Upper lobe of left lung (tissue), 4 donors: ENCODE measurements around the gene P2RY6.

ENCODE experiments used
- EP300 ChIP-seq, 4 donors: sonication (generic); formaldehyde crosslinking; IDR thresholded peaks; one replicate each; pipeline ENCODE4 v1.5.1; 2017; ENCODE audit warnings: antibody characterized with exemption in 4 of 4, control low read depth in 2 of 4
- POLR2A ChIP-seq, 4 donors: fragments of 450-650 bp; IDR thresholded peaks; one replicate each; pipeline ENCODE4 v1.5.1; 2016 to 2017; ENCODE audit warnings: antibody characterized with exemption in 4 of 4, mild to moderate bottlenecking in 2 of 4
- POLR2AphosphoS5 ChIP-seq, 2 donors: sonication (generic); formaldehyde crosslinking; IDR thresholded peaks; one replicate each; pipeline ENCODE4 v1.5.1; 2017; ENCODE audit warnings: antibody characterized with exemption in 2 of 2
- TF ChIP-seq, protein P1 (sequence below), 6 experiments: fragments of 450-650 bp in 4 of 6; fragments of 200-600 bp in 2 of 6; sonication (generic) in 2 of 6; IDR thresholded peaks; one replicate each; pipeline ENCODE4 v1.5.1; 2016 to 2019; ENCODE audit warnings: antibody characterized with exemption in 6 of 6

DNA sequence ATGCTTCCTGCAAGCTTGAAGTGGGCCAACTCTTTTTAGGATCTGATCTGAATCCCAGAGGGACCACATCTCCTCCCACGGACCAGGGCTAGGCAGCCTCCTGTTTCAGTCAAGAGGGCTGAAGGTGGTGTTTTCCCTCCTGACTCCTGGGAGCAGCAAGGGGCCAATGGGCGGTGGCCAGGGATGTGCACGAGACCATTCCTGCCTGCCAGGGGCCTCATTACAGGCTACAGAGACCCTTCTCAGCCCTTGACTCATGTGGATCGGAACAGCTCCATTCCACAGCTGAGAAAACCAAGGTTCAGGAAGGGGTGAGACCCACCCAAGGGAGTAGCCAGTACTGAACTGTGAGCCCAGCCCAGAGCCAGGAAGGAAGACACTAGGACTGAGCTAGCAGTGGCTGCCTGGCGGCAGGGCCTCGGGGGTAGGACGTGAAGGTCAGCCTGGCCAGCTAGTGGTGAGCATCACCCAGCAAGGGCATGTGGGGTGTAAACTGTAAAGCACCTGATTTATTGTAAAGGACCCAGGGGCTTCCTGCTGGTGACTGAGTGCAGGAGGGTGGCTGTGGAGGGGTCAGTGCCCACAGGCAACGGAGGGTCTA, 3.4 kb upstream of the P2RY6 start:
- TF ChIP-seq, protein P1, sequence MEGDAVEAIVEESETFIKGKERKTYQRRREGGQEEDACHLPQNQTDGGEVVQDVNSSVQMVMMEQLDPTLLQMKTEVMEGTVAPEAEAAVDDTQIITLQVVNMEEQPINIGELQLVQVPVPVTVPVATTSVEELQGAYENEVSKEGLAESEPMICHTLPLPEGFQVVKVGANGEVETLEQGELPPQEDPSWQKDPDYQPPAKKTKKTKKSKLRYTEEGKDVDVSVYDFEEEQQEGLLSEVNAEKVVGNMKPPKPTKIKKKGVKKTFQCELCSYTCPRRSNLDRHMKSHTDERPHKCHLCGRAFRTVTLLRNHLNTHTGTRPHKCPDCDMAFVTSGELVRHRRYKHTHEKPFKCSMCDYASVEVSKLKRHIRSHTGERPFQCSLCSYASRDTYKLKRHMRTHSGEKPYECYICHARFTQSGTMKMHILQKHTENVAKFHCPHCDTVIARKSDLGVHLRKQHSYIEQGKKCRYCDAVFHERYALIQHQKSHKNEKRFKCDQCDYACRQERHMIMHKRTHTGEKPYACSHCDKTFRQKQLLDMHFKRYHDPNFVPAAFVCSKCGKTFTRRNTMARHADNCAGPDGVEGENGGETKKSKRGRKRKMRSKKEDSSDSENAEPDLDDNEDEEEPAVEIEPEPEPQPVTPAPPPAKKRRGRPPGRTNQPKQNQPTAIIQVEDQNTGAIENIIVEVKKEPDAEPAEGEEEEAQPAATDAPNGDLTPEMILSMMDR (IDR thresholded peaks at IDR 0.05) = no peak
- no peak for TF ChIP-seq POLR2AphosphoS5 (IDR thresholded peaks at IDR 0.05)
- no peak for TF ChIP-seq POLR2A (IDR thresholded peaks at IDR 0.05)
- no peak for TF ChIP-seq EP300 (IDR thresholded peaks at IDR 0.05)
